Natural killer cell (primary cell): Measurements from ENCODE around the gene KCNK10. TPM values are rescaled to one million over a fixed set of nuclear protein-coding genes. Genes with fewer than 3 reads are reported as not detected.

Experiments used
- ATAC-seq, 3 donors: fragments of 150-1000 bp in 2 of 3; fragments of 200-7000 bp in 1 of 3; cut with Tn5 transposase; 1 replicate in 1 of 3; 2 replicates in 2 of 3; pipeline ENCODE4 v1.10.0; 2021; ENCODE audit warnings: mild to moderate bottlenecking in 2 of 3, moderate library complexity in 2 of 3
- DNase-seq, 2 donors: peaks; one replicate each; pipeline versions ENCODE4 v3.0.0 to v3.0.0-alpha.2; 2013 to 2021; ENCODE audit warnings: mixed read lengths in 1 of 2
- H3K27ac ChIP-seq: one replicate; pipeline ENCODE4 v1.5.1; 2013; ENCODE audit warnings: mild to moderate bottlenecking, low read length
- H3K27me3 ChIP-seq: one replicate; pipeline ENCODE4 v1.6.1; 2013; ENCODE audit warnings: low read length; ENCODE audit not compliant: control insufficient read depth, insufficient read depth
- H3K36me3 ChIP-seq: one replicate; pipeline ENCODE4 v1.6.1; 2013; ENCODE audit warnings: low read length; ENCODE audit not compliant: control insufficient read depth, insufficient read depth
- H3K4me1 ChIP-seq: one replicate; pipeline ENCODE4 v1.6.1; 2013; ENCODE audit warnings: low read length; ENCODE audit not compliant: control insufficient read depth, insufficient read depth
- H3K4me3 ChIP-seq: one replicate; pipeline ENCODE4 v1.5.1; 2013; ENCODE audit warnings: low read length
- H3K9me3 ChIP-seq: one replicate; pipeline ENCODE4 v1.6.1; 2013; ENCODE audit warnings: low read length; ENCODE audit not compliant: control insufficient read depth, insufficient read depth
- H3K27ac Mint-ChIP-seq, 2 donors: one replicate each; pipeline ENCODE4 v1.8.0; 2022; ENCODE audit warnings: mild to moderate bottlenecking in 2 of 2, mixed read lengths in 2 of 2, moderate library complexity in 1 of 2
- H3K27me3 Mint-ChIP-seq, 2 donors: one replicate each; pipeline ENCODE4 v1.8.0; 2022; ENCODE audit warnings: low read depth in 2 of 2, mixed read lengths in 2 of 2
- H3K36me3 Mint-ChIP-seq: one replicate; pipeline ENCODE4 v1.8.0; 2022; ENCODE audit warnings: mixed read lengths
- H3K4me1 Mint-ChIP-seq, 2 donors: one replicate each; pipeline ENCODE4 v1.8.0; 2022; ENCODE audit warnings: mixed read lengths in 2 of 2
- H3K4me3 Mint-ChIP-seq: one replicate; pipeline ENCODE4 v1.8.0; 2022; ENCODE audit warnings: mild to moderate bottlenecking, moderate library complexity, mixed read lengths
- H3K9me3 Mint-ChIP-seq, 2 donors: one replicate each; pipeline ENCODE4 v1.8.0; 2022; ENCODE audit warnings: mixed read lengths in 2 of 2
- CTCF ChIP-seq: fragments of 200-600 bp; IDR thresholded peaks from one replicate; pipeline ENCODE4 v1.8.0; 2022; ENCODE audit warnings: antibody characterized with exemption
- WGBS: methylation state at CpG from one replicate; pipeline ENCODE4 v1.1.7; 2013; ENCODE audit warnings: missing lambda C conversion rate; ENCODE audit not compliant: insufficient coverage; 5-methylcytosine and 5-hydroxymethylcytosine counted together
- intact Hi-C: fragments of 100-400 bp; cut with micrococcal nuclease; formaldehyde crosslinking; loops from one replicate; pipeline ENCODE4 v1.14.2; 2022
- total RNA-seq, 4 donors: library from RNA; stranded (reverse); fragments of 120-200 nt in 1 of 4; gene quantifications; one replicate each; pipeline versions ENCODE4 v1.2.3 to v1.2.4, GENCODE V29; 2013 to 2022

Gene KCNK10
- total RNA-seq, 3 donors from 2014 or later (not counting 1 experiment from before 2014, with no cell fraction given) = not detected

- ATAC-seq (no peak), DNase-seq (no peak)
- H3K4me3 ChIP-seq = no peak overlapping the region
- H3K27ac ChIP-seq = no peak overlapping the region
- no peak overlapping the region for H3K27ac Mint-ChIP-seq
- no peaks in the 10 kb centered on the region for H3K4me1 Mint-ChIP-seq
- no peak for TF ChIP-seq CTCF
- H3K36me3 ChIP-seq = no peaks in the 10 kb centered on the region
- intact Hi-C loops = no loop called here
- no peaks in the 10 kb centered on the region for H3K27me3 ChIP-seq
- H3K4me1 ChIP-seq = no peaks in the 10 kb centered on the region
- no peaks in the 10 kb centered on the region for H3K9me3 Mint-ChIP-seq
- no peaks in the 10 kb centered on the region for H3K36me3 Mint-ChIP-seq
- H3K9me3 ChIP-seq = no peaks in the 10 kb centered on the region
- H3K4me3 Mint-ChIP-seq = no peak overlapping the region
- H3K27me3 Mint-ChIP-seq = peaks cover 11 to 23% of the 10 kb centered on the region in 2 donors
- 67% methylated on average over 1 of the region's 1 CpG for WGBS
Observed at GRCh38 chr14:88286309-88286708, 36.8 kb downstream of the KCNK10 start.

- peaks cover 12 to 20% of the 10 kb centered on the region in 2 donors for H3K27me3 Mint-ChIP-seq
- no peaks in the 10 kb centered on the region for H3K4me1 ChIP-seq
- no peaks in the 10 kb centered on the region for H3K36me3 Mint-ChIP-seq
- H3K9me3 ChIP-seq = no peaks in the 10 kb centered on the region
- H3K27ac ChIP-seq = no peak overlapping the region
- no peak overlapping the region for H3K4me3 Mint-ChIP-seq
- 98% methylated on average over 2 of the region's 3 CpGs for WGBS
- no peak for TF ChIP-seq CTCF
- H3K36me3 ChIP-seq = no peaks in the 10 kb centered on the region
- no peak for ATAC-seq
- H3K27ac Mint-ChIP-seq = no peak overlapping the region
- intact Hi-C loops = no loop called here
- H3K27me3 ChIP-seq = no peaks in the 10 kb centered on the region
- no peak for DNase-seq
- no peaks in the 10 kb centered on the region for H3K4me1 Mint-ChIP-seq
- H3K9me3 Mint-ChIP-seq = no peaks in the 10 kb centered on the region
- no peak overlapping the region for H3K4me3 ChIP-seq
Observed at GRCh38 chr14:88281447-88281846, 41.6 kb downstream of the KCNK10 start.

GRCh38 chr14:88276923-88277596 lies 46.0 kb downstream of the KCNK10 start:
- Mint-ChIP-seq H3K4me1 (no peaks in the 10 kb centered on the region), H3K27ac (no peak overlapping the region), H3K27me3 (peaks cover 5 to 19% of the 10 kb centered on the region in 2 donors), H3K9me3 (no peaks in the 10 kb centered on the region), H3K36me3 (no peaks in the 10 kb centered on the region), H3K4me3 (no peak overlapping the region)
- no peak overlapping the region for H3K27ac ChIP-seq
- intact Hi-C loops = no loop called here
- DNase-seq (no peak), ATAC-seq (no peak)
- no peak for TF ChIP-seq CTCF
- no peaks in the 10 kb centered on the region for H3K4me1 ChIP-seq
- no peaks in the 10 kb centered on the region for H3K9me3 ChIP-seq
- H3K27me3 ChIP-seq = no peaks in the 10 kb centered on the region
- 92% methylated on average over 2 of the region's 3 CpGs for WGBS
- H3K4me3 ChIP-seq = no peak overlapping the region
- no peaks in the 10 kb centered on the region for H3K36me3 ChIP-seq
